Dermis blood vessel endothelial cell (primary cell): ENCODE data around the gene ALAD. TPM values are rescaled to one million over a fixed set of nuclear protein-coding genes. Genes with fewer than 3 reads are reported as not detected.
A peak's percentile ranks its signal among the peaks of the same experiment; 100 is the strongest.
"Not testable (repeated sequence)": the region's sequence is repeated elsewhere in the genome, so short reads cannot be mapped to it uniquely, and the experiment has no call there.

Source experiments
- DNase-seq: peaks from one replicate; pipeline ENCODE4 v3.0.0; 2010
- total RNA-seq: library from RNA; depleted of rRNA; stranded (reverse); fragments of >200 nt; gene quantifications from 2 replicates; pipeline ENCODE4 v1.2.3, GENCODE V29; 2014

Gene ALAD
- total RNA-seq, 1 donor from 2014 or later = 15.0 TPM

- DNase-seq = no peak
Measured at GRCh38 chr9:113397203-113397631, 3.9 kb downstream of the ALAD start.

DNA sequence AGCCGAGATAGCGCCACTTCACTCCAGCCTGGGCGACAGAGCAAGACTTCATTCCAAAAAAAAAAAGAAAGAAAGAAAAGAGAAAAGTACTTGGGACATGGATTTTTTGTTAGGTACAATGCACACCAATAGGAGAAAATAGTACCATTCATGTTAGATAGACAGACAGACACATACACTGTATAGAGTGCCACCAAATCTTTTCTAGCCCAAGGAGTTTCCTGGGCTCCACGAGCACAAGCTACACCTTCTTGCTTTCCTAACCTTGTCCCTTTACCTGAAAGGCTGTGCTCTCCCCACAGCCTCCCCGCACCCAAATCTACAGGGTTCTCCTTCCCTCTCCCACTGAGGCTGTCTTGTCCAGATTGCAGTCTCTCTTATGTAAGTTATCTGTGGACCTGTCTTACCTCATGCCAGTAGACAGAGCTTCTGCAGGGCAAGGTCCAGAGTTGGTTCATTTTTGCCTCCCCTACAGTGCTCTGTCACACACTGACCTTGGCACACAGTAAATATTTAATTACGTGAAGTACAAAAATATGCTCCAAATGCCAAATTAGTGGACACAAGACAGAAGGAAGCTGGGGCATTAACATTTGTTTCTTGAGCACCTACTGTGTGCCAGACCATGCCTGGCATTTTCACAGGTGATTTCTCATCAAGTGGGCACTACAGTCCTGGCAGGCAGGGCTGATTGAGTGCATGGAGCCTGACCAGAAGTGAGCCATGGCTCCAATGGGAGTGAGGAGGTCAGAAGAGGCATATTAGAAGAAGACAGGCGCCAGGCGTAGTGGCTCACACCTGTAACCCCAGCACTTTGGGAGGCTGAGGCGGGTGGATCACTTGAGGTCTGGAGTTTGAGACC, 5.9 kb downstream of the ALAD start:
- no peak for DNase-seq

DNA sequence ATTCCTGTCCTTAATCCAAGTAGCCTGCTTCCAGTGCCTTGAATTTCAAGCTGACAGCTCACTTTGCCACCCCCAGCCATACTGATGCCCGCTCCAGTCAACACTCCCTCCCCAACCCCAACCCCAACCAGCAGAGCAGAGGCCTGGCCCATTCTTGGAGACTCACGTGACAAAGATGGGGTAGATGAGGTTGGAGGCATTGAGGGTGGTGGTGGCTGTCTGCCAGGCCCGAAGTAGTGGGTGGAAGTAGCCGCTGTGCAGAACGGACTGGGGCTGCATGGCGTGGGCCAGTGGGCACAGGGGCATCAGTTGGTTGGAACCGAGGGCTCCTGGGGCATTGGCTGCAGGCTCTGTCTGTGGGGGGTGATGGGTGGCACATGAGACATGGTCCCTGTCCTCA, 7.8 kb downstream of the ALAD start:
- no peak for DNase-seq

DNA sequence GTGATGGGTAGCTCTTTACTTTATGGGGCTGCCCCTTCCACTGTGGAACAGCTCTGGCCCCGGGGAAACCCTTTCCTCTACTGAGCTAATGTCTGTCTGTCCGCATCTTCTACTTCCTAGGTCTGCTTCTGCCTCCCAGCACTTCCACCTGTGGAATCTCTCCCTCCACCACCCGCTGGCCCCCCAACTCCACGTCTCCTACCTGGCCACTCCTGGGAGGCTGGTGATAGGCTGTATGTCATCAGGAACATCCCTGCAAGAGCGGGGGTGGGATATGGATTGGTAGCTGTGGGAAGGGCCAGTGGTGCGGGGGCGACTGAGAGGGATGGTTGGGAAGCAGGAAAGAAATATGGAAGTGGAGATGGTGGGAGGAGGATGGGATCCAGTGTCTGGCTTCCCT, 9.2 kb downstream of the ALAD start:
- DNase-seq = no peak

DNA sequence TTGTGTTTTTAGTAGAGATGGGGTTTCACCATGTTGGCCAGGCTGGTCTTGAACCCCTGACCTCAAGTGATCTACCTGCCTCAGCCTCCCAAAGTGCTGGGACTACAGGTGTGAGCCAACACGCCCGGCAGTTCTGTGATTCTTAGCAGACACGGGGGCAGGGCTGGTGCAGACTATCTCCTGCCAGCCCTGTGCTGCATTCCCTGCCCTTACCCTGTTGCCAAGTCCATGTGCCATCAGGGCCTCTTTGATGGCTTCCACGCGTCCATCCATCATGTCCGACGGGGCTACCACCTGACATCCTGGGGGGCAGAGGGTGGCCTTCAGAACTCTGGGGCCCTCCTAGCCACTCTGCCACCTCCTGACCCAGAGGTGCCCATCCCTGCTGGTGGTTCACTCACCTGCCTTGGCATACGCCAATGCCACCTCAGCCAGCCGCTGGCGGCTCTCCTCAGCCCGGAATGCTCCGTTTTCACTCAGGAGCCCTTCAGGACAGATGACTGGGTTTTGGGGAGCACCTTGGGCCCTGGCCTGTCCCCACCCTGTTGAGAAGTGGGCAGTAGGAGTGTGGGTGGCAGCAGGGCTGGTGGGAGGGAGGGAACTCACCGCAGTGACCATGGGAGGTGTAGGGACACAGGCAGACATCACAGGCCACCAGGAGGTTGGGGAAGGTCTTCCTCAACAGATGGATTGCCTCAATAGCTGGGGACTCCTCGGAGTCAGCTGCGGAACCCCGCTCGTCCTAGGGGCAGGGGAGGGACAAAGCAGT, 10.7 kb downstream of the ALAD start:
- DNase-seq = no peak

DNA sequence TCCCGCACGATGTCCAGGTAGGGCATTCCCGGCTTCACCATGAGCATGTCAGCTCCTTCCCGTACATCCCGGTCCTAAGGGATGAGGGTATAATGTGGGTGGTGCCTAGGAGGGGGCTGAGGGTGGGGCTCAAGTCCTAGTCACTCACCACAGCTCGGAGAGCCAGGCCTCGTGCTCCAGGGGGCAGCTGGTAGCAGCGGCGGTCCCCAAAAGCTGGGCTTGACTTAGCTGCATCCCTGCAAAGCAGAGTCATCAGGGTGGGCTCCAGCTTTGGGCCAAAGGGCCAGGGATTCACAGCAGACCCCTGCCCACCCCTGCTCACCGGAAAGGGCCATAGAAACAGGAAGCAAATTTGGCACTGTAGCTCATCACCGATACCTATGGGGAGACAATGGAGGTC, 11.6 kb downstream of the ALAD start:
- DNase-seq = no peak

GRCh38 chr9:113388833-113389232, 12.3 kb downstream of the ALAD start:
- no peak for DNase-seq

DNA sequence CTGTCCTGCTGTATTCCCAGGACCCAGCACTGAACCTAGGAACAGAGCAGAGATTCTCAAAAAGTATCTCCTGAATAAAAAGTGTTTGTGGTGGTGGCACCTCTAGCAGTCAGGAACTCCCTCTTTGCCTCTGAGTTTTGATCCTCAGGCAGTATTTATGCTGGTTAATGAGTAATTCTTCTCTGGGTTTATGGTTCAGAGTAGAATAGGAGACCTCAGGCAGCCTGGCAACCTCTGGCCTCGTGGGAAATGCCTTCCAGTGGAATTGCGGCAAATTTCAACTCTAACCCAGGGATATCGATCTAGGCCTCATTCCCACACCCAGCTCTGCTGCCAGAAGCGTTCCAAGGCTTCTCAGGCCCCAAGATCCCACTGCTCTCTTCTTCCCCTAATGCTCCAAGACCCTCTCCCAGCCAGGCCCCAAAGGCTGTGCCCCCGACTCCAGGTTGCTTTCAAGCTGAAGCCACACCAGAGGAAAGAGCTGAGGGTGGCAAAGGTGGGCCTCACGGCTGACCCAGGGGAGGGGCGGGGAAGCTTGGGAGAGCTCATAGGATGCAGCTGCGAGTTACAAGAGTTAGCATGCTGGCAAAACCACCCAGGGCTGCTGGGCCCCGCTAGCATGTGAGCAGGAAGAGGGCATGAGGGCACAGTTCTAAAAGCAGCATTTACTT, 13.4 kb downstream of the ALAD start:
- DNase-seq = no peak

GRCh38 chr9:113386571-113387393, 14.3 kb downstream of the ALAD start:
- DNase-seq = no peak

- DNase-seq = no peak
Measured at GRCh38 chr9:113381909-113382411, 19.1 kb downstream of the ALAD start.

DNA sequence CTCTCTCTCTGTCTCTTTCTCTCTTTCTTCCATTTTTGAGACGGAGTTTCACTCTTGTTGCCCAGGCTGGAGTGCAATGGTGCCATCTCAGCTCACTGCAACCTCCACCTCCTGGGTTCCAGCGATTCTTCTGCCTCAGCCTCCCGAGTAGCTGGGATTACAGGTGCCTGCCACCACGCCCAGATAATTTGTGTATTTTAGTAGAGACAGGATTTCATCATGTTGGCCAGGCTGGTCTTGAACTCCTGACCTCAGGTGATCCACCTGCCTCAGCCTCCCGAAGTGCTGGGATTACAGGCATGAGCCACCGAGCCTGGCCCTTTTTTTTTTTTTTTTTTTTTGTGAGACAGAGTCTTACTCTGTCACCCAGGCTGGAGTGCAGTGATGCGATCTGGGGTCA, 19.6 kb downstream of the ALAD start:
- not testable (repeated sequence) for DNase-seq

- no peak for DNase-seq
Measured at GRCh38 chr9:113380869-113381378, 20.2 kb downstream of the ALAD start.

GRCh38 chr9:113379829-113380210, 21.3 kb downstream of the ALAD start:
- DNase-seq = not testable (repeated sequence)

GRCh38 chr9:113379094-113379828, 21.8 kb downstream of the ALAD start:
- DNase-seq = not testable (repeated sequence)

DNA sequence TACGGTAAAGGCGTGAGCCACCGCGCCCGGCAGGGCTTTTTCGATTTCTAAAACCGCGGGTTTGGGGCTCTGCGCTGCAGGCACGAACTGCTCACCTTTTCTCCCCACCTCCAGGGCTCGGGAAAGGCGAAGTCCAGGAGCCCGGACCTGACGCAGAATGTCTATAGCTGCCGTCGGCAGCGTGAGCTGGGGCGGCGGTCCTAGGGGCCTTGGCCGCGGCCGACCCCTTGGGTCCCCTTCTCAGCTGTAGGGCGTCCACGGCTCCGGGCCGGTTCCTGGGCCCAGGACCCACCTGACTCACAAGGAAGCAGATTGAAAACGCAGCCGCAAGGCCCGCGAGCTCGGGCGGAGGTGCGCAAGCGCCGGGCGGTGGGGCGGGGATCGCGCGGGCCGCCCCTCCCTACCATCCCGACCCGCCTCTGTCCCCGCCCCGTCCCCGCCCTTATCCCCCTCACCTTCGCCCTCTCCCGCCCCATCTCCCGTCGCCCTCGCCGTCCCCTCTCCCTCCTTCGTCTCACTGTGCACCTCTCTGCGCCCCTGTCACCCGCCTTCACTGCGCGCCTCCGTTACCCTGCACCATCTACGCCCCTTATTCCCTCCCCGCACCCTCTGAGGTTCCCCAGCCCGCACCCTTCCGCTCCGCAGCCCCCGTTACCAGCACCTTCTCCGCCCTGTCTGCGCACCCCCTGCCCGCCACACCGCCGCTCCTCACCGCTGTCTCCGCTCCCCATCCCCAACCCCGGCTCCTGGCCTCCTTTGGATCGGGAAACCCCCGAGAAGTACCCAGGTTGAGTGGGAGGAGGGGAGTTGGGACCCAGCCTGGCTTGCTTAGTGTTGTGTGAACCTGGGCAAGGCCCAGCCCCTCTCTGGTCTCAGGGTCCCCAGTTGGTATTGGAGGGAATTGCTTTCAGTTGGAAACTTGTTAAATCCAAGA, 24.2 kb downstream of the ALAD start, which contains the start of gene HDHD3:
HDHD3 (minus strand) TSS at position 353 of the 934 bp plus-strand sequence. CDS start 2,632 bp downstream, outside the sequence.
- DNase-seq = peak; percentile 71

- no peak for DNase-seq
Measured at GRCh38 chr9:113375057-113376023, 25.7 kb downstream of the ALAD start.

GRCh38 chr9:113373676-113374392, 27.2 kb downstream of the ALAD start:
- DNase-seq = no peak

DNA sequence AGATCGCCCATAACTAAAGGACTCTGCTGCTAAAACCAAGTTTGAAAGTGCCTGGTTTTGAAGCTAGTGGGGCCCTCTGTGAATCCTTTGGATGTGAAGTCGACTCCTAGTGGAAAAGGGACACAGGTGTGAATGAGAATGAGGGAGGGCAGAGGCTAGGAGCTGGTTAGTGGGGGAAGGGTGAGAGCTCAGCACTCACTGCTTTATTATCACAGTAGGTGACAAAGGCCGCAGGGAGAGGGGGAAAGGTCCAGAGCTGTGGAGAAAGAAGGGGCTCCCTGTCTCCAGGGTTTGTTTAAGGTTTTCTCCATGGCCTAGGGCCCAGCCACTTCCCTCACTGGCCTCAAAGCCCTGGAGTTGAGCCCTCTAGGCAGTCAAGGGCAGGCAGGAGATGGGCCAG, 27.8 kb downstream of the ALAD start:
- no peak for DNase-seq
